ENCODE results near the gene SPINT2. TPM values are rescaled to one million over a fixed set of nuclear protein-coding genes. Genes with fewer than 3 reads are reported as not detected.

Gene SPINT2
- total RNA-seq, 1 experiment from 2014 or later: 1,006 TPM

Other genes with a start within 250 kb of the SPINT2 start
- gene DPF1, start 40.4 kb upstream of the SPINT2 start, total RNA-seq (2021; ENCODE audit: unreplicated experiment): 7.5 TPM
- 356 TPM for gene PPP1R14A, start 8.2 kb upstream of the SPINT2 start, total RNA-seq (2021; ENCODE audit: unreplicated experiment)
- gene C19orf33, start 39.7 kb downstream of the SPINT2 start, total RNA-seq (2021; ENCODE audit: unreplicated experiment): 201 TPM
- 143 TPM for gene YIF1B, start 51.4 kb downstream of the SPINT2 start, total RNA-seq (2021; ENCODE audit: unreplicated experiment)
- gene KCNK6, start 55.3 kb downstream of the SPINT2 start, total RNA-seq (2021; ENCODE audit: unreplicated experiment): 17.2 TPM
- gene CATSPERG, start 71.3 kb downstream of the SPINT2 start, total RNA-seq (2021; ENCODE audit: unreplicated experiment): 8.9 TPM
- gene PSMD8, start 110.0 kb downstream of the SPINT2 start, total RNA-seq (2021; ENCODE audit: unreplicated experiment): 388 TPM
- 1.4 TPM for gene GGN, start 123.5 kb downstream of the SPINT2 start, total RNA-seq (2021; ENCODE audit: unreplicated experiment)
- gene SPRED3, start 124.1 kb downstream of the SPINT2 start, total RNA-seq (2021; ENCODE audit: unreplicated experiment): 3.8 TPM
- gene FAM98C, start 138.5 kb downstream of the SPINT2 start, total RNA-seq (2021; ENCODE audit: unreplicated experiment): 24.7 TPM
- gene RASGRP4, start 161.6 kb downstream of the SPINT2 start, total RNA-seq (2021; ENCODE audit: unreplicated experiment): not detected
- 34.2 TPM for gene RYR1, start 169.1 kb downstream of the SPINT2 start, total RNA-seq (2021; ENCODE audit: unreplicated experiment)

Measured in Panc1 (cell line).